Ramos (cell line): ENCODE results near the gene RNU11.
"Not testable (repeated sequence)": the region's sequence is repeated elsewhere in the genome, so short reads cannot be mapped to it uniquely, and the experiment has no call there.

ENCODE experiments used
- in situ Hi-C: fragments of 300-500 bp; cut with MboI; formaldehyde crosslinking; loops from one replicate; pipeline ENCODE4 v1.14.3; 2022; ENCODE audit warnings: low sequenced_read_pairs; ENCODE audit not compliant: unreplicated experiment

The RNU11 gene

DNA sequence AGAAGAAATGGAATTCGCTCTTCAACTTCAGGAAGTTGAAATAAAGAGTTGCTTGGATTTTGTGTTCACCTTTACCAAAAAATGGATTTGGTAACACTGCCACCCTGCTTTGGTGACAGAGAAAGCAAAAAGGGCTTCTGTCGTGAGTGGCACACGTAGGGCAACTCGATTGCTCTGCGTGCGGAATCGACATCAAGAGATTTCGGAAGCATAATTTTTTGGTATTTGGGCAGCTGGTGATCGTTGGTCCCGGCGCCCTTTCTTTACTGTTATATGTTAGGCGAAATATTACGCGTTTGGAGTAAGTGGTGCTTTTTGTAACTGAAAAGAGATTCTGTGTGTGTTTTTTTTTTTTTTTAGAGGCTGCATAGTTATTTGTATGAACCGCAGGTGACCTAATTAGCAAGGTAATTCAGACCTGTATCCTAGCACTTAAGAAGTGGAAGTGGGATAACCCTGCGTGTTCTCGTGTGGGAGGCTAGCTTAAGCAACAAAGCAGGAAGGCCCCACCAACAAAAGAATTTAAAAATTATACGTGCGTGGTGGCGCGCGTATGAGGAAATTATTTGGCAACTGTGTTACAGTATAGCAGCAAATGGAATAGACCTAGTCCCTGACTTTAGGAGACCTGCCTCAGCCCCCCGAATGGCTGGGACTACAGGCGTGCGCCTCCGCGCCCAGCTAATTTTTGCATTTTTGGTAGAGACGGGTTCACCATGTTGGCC lies at the start of gene RNU11:
Gene RNU11, plus strand, starts transcription at position 127 of the 725 bp plus-strand sequence.
- in situ Hi-C loops, result loop anchor here (10.0 kb wide), 1 partner anchor 404 kb away; no protein-coding TSS in a partner anchor

DNA sequence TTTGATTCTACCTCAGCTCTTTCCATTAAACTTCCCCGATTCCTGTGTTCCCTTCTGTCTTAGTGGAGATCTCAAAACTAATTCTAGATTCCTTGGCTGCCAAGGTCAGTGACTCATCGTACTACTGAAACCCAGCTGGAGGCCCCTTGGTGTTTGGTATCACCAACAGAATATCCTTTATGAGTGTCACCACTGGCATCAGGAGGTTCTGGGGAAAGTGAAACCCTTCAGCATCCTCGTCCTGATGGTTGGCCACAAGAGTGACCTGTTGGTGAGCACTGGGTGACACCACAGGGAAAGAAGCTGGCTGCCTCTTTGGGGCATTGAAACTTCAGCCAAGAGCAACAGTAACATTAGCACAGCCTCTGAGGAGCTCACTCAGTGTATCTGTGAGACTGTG lies 46.7 kb upstream of the RNU11 start:
- in situ Hi-C loops, result no loop called here

- in situ Hi-C loops, result no loop called here
Measured at GRCh38 chr1:28602536-28603439, 45.6 kb upstream of the RNU11 start.

GRCh38 chr1:28604411-28604810 lies 44.0 kb upstream of the RNU11 start:
- in situ Hi-C loops, result no loop called here

DNA sequence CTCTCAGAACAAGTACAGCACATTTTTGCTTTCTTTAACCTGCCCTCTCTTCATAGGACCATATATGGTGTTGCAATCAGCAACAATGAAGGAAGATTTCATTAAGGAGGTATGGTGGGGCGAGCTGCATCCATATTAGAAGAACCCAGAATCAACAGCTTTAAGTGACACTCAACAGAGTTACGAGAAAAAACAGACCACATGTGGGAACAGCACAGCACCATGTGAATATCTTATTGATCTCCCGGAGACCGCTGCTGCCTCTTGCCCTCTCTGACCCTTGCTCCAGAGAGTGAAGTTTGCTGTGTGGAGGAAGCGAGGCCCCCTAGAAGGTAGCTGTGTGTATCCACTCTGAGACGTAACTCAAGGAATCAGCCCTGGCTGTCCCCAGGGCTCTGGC lies 43.4 kb upstream of the RNU11 start:
- in situ Hi-C loops, result no loop called here

GRCh38 chr1:28606771-28607170 lies 41.6 kb upstream of the RNU11 start:
- in situ Hi-C loops, result no loop called here

DNA sequence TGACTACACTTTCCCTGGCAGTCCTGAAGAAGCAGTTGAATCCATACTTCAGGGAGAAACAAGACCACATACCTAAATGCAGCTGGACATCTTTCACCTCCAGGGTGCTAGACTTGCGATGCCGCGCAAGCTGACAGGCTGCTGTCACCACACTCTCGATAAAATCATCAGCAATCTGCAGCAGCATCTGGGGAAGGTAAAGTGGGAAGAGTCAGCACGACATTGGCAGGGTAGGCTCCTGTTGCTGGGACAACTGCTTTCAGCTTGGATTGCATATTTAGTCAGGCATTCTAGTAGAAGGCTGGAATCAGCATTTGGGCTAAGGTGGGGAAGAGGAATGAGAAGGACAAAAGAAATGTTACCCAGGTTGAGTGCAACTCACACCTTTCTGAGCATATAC lies 35.2 kb upstream of the RNU11 start:
- in situ Hi-C loops, result no loop called here

DNA sequence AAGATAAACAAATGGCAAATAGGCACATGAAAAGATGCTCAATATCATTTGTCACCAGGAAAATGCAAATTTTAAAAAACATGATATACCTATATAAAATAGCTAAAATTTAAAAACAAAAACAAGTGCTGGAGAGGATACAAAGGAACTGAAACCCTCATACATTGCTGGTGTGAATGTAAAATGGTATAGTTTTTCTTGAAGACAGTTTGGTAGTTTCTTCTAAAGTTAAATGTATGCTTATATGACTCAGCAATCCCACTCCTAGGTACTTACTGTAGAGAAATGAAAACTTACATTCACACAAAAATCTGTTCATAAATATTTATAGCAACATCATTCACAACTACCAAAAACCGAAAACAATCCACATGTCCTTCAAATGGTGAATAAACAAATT lies 16.7 kb upstream of the RNU11 start:
- in situ Hi-C loops, result no loop called here

DNA sequence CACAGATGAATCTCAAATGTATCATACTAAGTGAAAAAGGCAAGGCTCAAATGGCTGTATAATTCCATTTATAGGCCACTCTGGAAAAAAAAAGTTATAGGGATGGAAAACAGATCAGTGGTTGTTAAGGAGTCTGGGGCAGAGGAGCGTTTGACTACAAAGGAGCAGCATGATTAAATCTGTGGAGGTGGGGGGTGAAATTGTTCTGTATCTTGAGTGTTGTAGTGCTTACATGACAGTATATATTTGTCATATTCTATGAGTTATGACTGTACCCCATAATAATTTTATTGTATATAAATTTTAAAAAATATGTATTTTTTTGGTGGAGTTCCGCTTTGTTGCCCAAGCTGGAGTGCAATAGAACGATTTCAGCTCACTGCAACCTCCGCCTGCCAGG lies 15.8 kb upstream of the RNU11 start:
- in situ Hi-C loops, result no loop called here

DNA sequence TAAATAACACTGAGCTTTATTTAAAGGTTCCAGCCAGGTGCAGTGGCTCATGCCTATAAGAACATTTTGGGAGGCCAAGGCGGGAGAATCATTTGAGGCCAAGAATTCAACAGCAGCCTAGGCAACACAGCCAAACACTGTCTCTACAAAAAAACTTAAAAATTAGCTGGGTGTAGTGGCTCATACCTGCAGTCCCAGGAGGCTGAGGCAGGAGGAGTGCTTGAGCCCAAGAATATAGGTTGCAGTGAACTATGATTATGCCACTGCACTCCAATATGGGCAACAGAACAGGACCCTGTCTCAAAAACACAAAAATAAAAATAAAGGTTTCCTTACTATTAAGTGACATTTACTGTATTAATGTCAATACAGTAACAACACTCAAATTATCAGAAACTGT lies 7.6 kb upstream of the RNU11 start:
- in situ Hi-C loops, result loop anchor here (10.0 kb wide), 1 partner anchor 396 kb away; no protein-coding TSS in a partner anchor

DNA sequence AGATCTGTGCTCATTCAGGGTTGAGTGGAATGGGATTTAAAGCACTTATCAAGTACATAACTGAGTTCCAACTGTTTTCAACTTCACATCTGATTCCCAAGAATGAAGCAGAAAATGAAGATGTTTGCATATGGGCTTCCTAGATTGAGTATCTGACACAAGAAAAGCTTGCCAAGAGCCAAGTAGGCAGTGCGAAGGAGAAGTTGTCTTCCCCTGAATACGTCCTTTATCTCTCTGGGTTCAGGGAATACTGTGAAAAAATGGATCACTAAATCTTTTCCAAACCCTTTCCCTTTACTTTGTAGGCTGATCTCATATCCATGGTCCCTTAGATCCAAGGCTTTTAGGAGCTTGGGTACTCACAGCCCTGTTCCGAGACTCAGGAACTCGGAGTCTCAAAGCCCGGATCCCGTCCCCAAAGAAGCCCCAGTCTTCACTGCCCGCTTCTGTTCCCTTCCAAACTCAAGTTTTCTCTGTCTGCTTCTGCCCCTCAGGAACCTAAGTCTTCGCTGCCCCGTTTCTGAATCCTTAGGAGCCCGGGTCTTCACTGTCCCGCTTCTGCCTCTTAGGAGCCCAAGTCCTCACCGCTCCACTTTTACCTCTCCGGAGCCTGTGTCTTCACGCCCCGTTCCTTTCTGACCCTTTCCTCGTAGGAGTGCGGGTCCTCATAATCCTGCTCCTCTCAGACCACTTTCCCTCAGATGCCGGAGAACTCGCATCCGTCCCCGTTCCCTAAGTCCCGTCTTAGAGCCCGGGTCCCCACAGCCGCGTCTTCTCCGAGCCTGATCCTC lies 6.1 kb upstream of the RNU11 start:
- in situ Hi-C loops, result loop anchor here (10.0 kb wide), 1 partner anchor 397 kb away; no protein-coding TSS in a partner anchor

DNA sequence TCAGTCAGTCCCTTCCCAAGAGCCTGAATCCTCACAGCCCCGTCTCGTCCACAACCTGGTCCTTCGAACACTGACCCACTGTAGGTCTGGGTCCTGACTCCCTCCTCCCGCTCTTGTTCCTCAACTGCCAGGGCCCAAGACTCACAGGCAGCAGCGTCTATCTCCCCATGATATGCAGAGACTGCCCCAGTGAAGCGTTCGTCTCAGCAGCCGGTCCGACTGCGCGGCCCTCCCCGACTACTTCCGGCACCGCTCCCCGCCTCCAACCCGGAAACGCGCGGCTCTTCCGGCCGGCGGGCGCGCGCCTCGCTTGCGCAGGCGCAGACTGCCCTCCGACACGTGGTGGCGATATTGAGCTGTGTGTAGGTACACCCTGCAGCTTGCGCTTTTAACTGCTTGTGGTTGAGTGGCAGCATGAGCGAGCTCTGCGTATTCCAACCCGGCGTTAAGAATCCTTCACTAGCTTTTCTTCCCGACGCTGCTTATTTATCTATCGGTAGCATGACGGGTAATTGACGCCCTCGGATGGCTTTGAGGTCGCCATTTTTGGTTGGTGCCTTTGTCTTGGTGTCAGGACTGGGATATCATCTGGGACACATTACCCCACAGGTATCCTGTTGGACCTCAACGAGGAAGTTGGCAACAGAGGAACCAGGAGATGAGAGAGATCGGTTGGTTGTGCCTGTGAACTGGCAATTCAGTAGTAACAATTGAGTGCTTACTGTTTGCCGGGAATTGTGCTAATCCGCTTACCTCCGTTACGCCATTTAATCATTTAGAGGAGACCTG lies 5.4 kb upstream of the RNU11 start, which contains the start of gene TAF12:
Gene TAF12, minus strand, starts transcription at position 221 of the 789 bp plus-strand sequence. CDS start 20,986 bp downstream, outside the sequence.
- in situ Hi-C loops, result loop anchor here (10.0 kb wide), 1 partner anchor 398 kb away; no protein-coding TSS in a partner anchor

GRCh38 chr1:28644494-28644893 lies 3.9 kb upstream of the RNU11 start:
- in situ Hi-C loops, result loop anchor here (10.0 kb wide), 1 partner anchor 400 kb away; no protein-coding TSS in a partner anchor

GRCh38 chr1:28645406-28645805 lies 3.0 kb upstream of the RNU11 start:
- in situ Hi-C loops, result loop anchor here (10.0 kb wide), 1 partner anchor 401 kb away; no protein-coding TSS in a partner anchor

- in situ Hi-C loops, result loop anchor here (10.0 kb wide), 1 partner anchor 401 kb away; no protein-coding TSS in a partner anchor
Measured at GRCh38 chr1:28646040-28646439, 2.4 kb upstream of the RNU11 start.

- in situ Hi-C loops, result loop anchor here (10.0 kb wide), 1 partner anchor 403 kb away; no protein-coding TSS in a partner anchor
Measured at GRCh38 chr1:28648008-28648473, 359 bp upstream of the RNU11 start.

DNA sequence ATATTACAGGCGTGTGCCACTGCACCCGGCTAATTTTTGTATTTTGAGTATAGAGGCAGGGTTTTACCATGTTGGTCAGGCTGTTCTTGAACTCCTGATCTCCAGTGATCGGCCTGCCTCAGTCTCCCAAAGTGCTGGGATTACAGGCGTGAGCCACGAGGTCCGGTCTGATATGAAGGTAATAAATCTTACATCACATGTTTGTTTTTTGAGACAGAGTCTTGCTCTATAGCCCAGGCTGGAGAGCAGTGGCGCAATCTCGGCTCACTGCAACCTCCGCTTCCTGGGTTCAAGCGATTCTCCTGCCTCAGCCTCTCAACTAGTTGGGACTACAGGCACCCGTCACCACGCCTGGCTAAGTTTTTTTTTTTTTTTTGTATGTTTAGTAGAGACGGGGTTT lies 4.7 kb downstream of the RNU11 start:
- in situ Hi-C loops, result not testable (repeated sequence)

DNA sequence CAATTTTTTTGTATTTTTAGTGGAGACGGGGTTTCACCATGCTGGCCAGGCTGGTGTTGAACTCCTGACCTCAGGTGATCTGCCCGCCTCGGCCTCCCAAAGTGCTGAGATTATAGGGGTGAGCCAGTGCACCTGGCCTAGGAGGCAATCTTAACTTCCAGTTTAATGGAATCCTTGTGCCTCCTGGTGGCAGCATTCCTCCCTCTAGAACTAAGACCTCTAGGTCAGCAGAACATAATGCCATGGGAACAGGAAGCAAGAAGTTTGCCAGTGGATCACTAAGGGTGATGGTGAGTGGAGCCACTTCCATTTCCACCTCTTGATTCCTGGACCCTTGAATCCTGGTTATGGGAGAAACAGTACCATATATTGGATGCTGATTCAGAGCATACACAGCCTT lies 5.5 kb downstream of the RNU11 start:
- in situ Hi-C loops, result not testable (repeated sequence)
